Measurements from ENCODE around the gene MAFG. TPM values are rescaled to one million over a fixed set of nuclear protein-coding genes. Genes with fewer than 3 reads are reported as not detected.

Gene MAFG
- total and polyA plus RNA-seq, 9 of the 15 experiments (the other 6 are each of a cell fraction or from before 2014, with no cell fraction given): 1.1 to 58.1 (median 24.9) TPM

GRCh38 chr17:81916234-81917001, 11.1 kb downstream of the MAFG start (continued):
- TF ChIP-seq ZBTB26 (CRISPR knock-in tag; IDR thresholded peaks at IDR 0.05): no peak
- TF ChIP-seq PRDM10 (IDR thresholded peaks at IDR 0.05; ENCODE audit: partially characterized antibody): peak; percentile 34
- TF ChIP-seq PML (IDR thresholded peaks at IDR 0.05; ENCODE audit: low read length): no peak
- no peak for TF ChIP-seq HLTF (IDR thresholded peaks at IDR 0.05)
- TF ChIP-seq NR2C2 (CRISPR knock-in tag; IDR thresholded peaks at IDR 0.05): no peak
- TF ChIP-seq NR2C2 (tag; IDR thresholded peaks at IDR 0.05): peak; percentile 66
- TF ChIP-seq POLR2A (conservative IDR thresholded peaks at IDR 0.05): peak; percentile 74
- TF ChIP-seq SMARCC2 (IDR thresholded peaks at IDR 0.05; ENCODE audit: low read depth): no peak
- TF ChIP-seq CHD7 (IDR thresholded peaks at IDR 0.05; ENCODE audit: low read depth, low read length): no peak
- TF ChIP-seq FOXJ2 (tag; IDR thresholded peaks at IDR 0.05): no peak
- TF ChIP-seq KLF16 (IDR thresholded peaks at IDR 0.05): no peak
- TF ChIP-seq ZNF253 (CRISPR knock-in tag; conservative IDR thresholded peaks at IDR 0.05): no peak
- peak; percentile 16 for TF ChIP-seq SMAD1 (IDR thresholded peaks at IDR 0.05; ENCODE audit: low read depth, low read length, partially characterized antibody)
